ENCODE results near the gene HEATR5A.
"Not testable (repeated sequence)": the region's sequence is repeated elsewhere in the genome, so short reads cannot be mapped to it uniquely, and the experiment has no call there.

HEATR5A gene

GRCh38 chr14:31420319-31421111, at the start of gene HEATR5A:
HEATR5A (minus strand) TSS chr14:31420550; CDS start chr14:31402975, 17,575 bp downstream.
- peak; percentile 84 for DNase-seq (ENCODE audit: low read depth)
- TF ChIP-seq, protein P1, sequence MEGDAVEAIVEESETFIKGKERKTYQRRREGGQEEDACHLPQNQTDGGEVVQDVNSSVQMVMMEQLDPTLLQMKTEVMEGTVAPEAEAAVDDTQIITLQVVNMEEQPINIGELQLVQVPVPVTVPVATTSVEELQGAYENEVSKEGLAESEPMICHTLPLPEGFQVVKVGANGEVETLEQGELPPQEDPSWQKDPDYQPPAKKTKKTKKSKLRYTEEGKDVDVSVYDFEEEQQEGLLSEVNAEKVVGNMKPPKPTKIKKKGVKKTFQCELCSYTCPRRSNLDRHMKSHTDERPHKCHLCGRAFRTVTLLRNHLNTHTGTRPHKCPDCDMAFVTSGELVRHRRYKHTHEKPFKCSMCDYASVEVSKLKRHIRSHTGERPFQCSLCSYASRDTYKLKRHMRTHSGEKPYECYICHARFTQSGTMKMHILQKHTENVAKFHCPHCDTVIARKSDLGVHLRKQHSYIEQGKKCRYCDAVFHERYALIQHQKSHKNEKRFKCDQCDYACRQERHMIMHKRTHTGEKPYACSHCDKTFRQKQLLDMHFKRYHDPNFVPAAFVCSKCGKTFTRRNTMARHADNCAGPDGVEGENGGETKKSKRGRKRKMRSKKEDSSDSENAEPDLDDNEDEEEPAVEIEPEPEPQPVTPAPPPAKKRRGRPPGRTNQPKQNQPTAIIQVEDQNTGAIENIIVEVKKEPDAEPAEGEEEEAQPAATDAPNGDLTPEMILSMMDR (IDR thresholded peaks at IDR 0.05; ENCODE audit: control insufficient read depth, insufficient read depth, low read depth, low read length, missing control alignments), result peak; percentile 16
- peak within 1 kb of the TSS; percentile 100 for H3K4me3 ChIP-seq (ENCODE audit: control insufficient read depth, low read depth, low read length)

GRCh38 chr14:31466554-31466953, 46.2 kb upstream of the HEATR5A start:
- TF ChIP-seq, protein P1 (IDR thresholded peaks at IDR 0.05; ENCODE audit: control insufficient read depth, insufficient read depth, low read depth, low read length, missing control alignments), result no peak
- no peak for DNase-seq (ENCODE audit: low read depth)

GRCh38 chr14:31465111-31465510, 44.8 kb upstream of the HEATR5A start:
- TF ChIP-seq, protein P1 (IDR thresholded peaks at IDR 0.05; ENCODE audit: control insufficient read depth, insufficient read depth, low read depth, low read length, missing control alignments), result no peak
- H3K4me3 ChIP-seq (ENCODE audit: control insufficient read depth, low read depth, low read length), result no peak overlapping the region
- no peak for DNase-seq (ENCODE audit: low read depth)

More at GRCh38 chr14:31466554-31466953, 46.2 kb upstream of the HEATR5A start:
- no peak overlapping the region for H3K4me3 ChIP-seq (ENCODE audit: control insufficient read depth, low read depth, low read length)

- not testable (repeated sequence) for H3K4me3 ChIP-seq (ENCODE audit: control insufficient read depth, low read depth, low read length); DNase-seq (ENCODE audit: low read depth)
Measured at GRCh38 chr14:31462450-31462849, 42.1 kb upstream of the HEATR5A start.

DNA sequence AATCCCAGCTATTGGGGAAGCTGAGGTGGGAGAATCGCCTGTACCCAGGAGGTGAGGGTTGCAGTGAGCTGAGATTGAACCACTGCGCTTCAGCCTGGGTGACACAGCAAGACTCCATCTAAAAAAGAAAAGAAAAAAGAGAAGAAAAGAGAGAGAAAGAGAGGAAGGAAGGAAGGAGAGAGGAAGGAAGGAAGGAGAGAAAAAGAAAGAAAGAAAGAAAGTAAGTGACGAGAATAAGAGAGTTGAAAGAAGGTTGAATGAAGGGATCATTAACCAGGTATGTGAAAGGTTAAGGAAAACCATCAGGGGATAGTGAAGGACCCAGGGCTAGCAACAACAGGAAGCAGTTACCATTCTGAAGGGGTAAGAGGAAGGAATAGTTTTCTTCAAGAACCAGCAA, 41.2 kb upstream of the HEATR5A start:
- DNase-seq (ENCODE audit: low read depth), result no peak
- TF ChIP-seq, protein P1 (IDR thresholded peaks at IDR 0.05; ENCODE audit: control insufficient read depth, insufficient read depth, low read depth, low read length, missing control alignments), result no peak
- no peak overlapping the region for H3K4me3 ChIP-seq (ENCODE audit: control insufficient read depth, low read depth, low read length)

GRCh38 chr14:31457665-31458659, 37.6 kb upstream of the HEATR5A start:
- peak overlapping the region; percentile 59 for H3K4me3 ChIP-seq (ENCODE audit: control insufficient read depth, low read depth, low read length)
- TF ChIP-seq, protein P1 (IDR thresholded peaks at IDR 0.05; ENCODE audit: control insufficient read depth, insufficient read depth, low read depth, low read length, missing control alignments), result no peak
- DNase-seq (ENCODE audit: low read depth), result no peak
